H1 (cell line): Measurements from ENCODE around the gene DLG4. TPM values are rescaled to one million over a fixed set of nuclear protein-coding genes. Genes with fewer than 3 reads are reported as not detected.

ENCODE experiments used
- CTCF ChIA-PET: fragments of 300-600 bp; sonication (Branson Sonifier 250); formaldehyde crosslinking; loops from one replicate; lab custom pipeline; 2021; ENCODE audit not compliant: partially characterized antibody; lab: Charles Lee
- POLR2A ChIA-PET: fragments of 300-600 bp; sonication (Branson Sonifier 250); formaldehyde crosslinking; loops from one replicate; lab custom pipeline; 2021; ENCODE audit warnings: inconsistent platforms; ENCODE audit not compliant: partially characterized antibody; lab: Charles Lee
- DNase-seq, 2 experiments: peaks; one replicate each; pipeline versions ENCODE4 v3.0.0 to v3.0.0-alpha.2; 2010 to 2022; ENCODE audit warnings: low spot score in 2 of 2, low read depth in 1 of 2, mixed read lengths in 1 of 2
- FAIRE-seq: peaks from 2 replicates; lab custom pipeline; 2011; peaks lifted over from hg19 to GRCh38; lab: Jason Lieb, UNC
- H2AFZ ChIP-seq: 2 replicates; pipeline ENCODE4 v1.8.1; 2012; ENCODE audit warnings: low read length, inconsistent platforms
- H2AK5ac ChIP-seq: 2 replicates; pipeline ENCODE4 v1.6.1; 2013; ENCODE audit warnings: low read depth, low read length
- H2BK120ac ChIP-seq: replicated peaks from 2 replicates; pipeline ENCODE3; 2013; ENCODE audit warnings: low read depth, low read length, inconsistent platforms
- H2BK12ac ChIP-seq: 2 replicates; pipeline ENCODE4 v1.6.1; 2013; ENCODE audit warnings: low read depth, low read length
- H2BK15ac ChIP-seq: 2 replicates; pipeline ENCODE4 v1.6.1; 2013; ENCODE audit warnings: low read length
- H2BK20ac ChIP-seq: 2 replicates; pipeline ENCODE4 v1.6.1; 2013; ENCODE audit warnings: low read length
- H2BK5ac ChIP-seq: 2 replicates; pipeline ENCODE4 v1.6.1; 2013; ENCODE audit warnings: low read depth, low read length
- H3K14ac ChIP-seq: 2 replicates; pipeline ENCODE4 v1.6.1; 2013; ENCODE audit warnings: inconsistent platforms; ENCODE audit not compliant: insufficient read length
- H3K18ac ChIP-seq: 2 replicates; pipeline ENCODE4 v1.6.1; 2013; ENCODE audit warnings: low read length; ENCODE audit errors: extremely low read depth
- H3K23ac ChIP-seq: 2 replicates; pipeline ENCODE4 v1.6.1; 2013; ENCODE audit warnings: inconsistent platforms; ENCODE audit not compliant: insufficient read length
- H3K23me2 ChIP-seq: 2 replicates; pipeline ENCODE4 v1.6.1; 2013; ENCODE audit warnings: low read depth, low read length
- H3K27ac ChIP-seq: 2 replicates; pipeline ENCODE4 v1.6.1; 2011; ENCODE audit warnings: low read depth, low read length, inconsistent platforms
- H3K27me3 ChIP-seq, 4 experiments: replicated peaks in 1 of 4; 1 replicate in 1 of 4; 2 replicates in 3 of 4; pipeline versions ENCODE4 v1.6.1 to v1.8.1; 2011 to 2013; ENCODE audit warnings: low read length in 3 of 4, mild to moderate bottlenecking in 3 of 4, inconsistent platforms in 2 of 4, mixed read lengths in 2 of 4, moderate library complexity in 1 of 4; ENCODE audit not compliant: control insufficient read depth in 3 of 4, insufficient read depth in 3 of 4; ENCODE audit errors: extremely low read depth in 1 of 4
- H3K36me3 ChIP-seq, 4 experiments: 2 replicates each; pipeline versions ENCODE4 v1.6.1 to v1.8.1; 2011 to 2013; ENCODE audit warnings: mild to moderate bottlenecking in 4 of 4, low read length in 3 of 4, moderate library complexity in 2 of 4, control low read depth in 1 of 4, inconsistent platforms in 1 of 4; ENCODE audit not compliant: insufficient read depth in 4 of 4, control insufficient read depth in 2 of 4
- H3K4ac ChIP-seq: replicated peaks from 2 replicates; pipeline ENCODE3; 2013; ENCODE audit warnings: low read length, low read depth, mixed read lengths, inconsistent platforms; ENCODE audit not compliant: insufficient read length
- H3K4me1 ChIP-seq, 4 experiments: replicated peaks in 1 of 4; 1 replicate in 1 of 4; 2 replicates in 3 of 4; pipeline versions ENCODE4 v1.6.1 to v1.8.1; 2011 to 2013; ENCODE audit warnings: low read length in 3 of 4, inconsistent platforms in 2 of 4, mixed read lengths in 1 of 4; ENCODE audit not compliant: insufficient read depth in 4 of 4, control insufficient read depth in 3 of 4
- H3K4me2 ChIP-seq, 2 experiments: 2 replicates each; pipeline versions ENCODE4 v1.6.1 to v1.8.1; 2011 to 2013; ENCODE audit warnings: low read depth in 2 of 2, low read length in 2 of 2, control low read depth in 1 of 2, inconsistent platforms in 1 of 2, mild to moderate bottlenecking in 1 of 2; ENCODE audit not compliant: insufficient read depth in 1 of 2
- H3K4me3 ChIP-seq, 4 experiments: fragments of 200-600, 300-600 bp in 1 of 4; sonication (generic), shearing (Covaris generic), sonication (Bioruptor Twin) in 1 of 4; 2 replicates each; pipeline versions ENCODE4 v1.5.1 to v1.8.1; 2011 to 2016; ENCODE audit warnings: low read length in 4 of 4, low read depth in 3 of 4, control low read depth in 2 of 4, inconsistent platforms in 2 of 4, mild to moderate bottlenecking in 2 of 4, mixed read lengths in 1 of 4, moderate library complexity in 1 of 4; ENCODE audit not compliant: insufficient read depth in 2 of 4; ENCODE audit errors: extremely low read depth in 1 of 4
- H3K56ac ChIP-seq: replicated peaks from 2 replicates; pipeline ENCODE3; 2013; ENCODE audit warnings: low read depth, mild to moderate bottlenecking, mixed read lengths, low read length, inconsistent platforms; ENCODE audit not compliant: insufficient read length
- H3K79me1 ChIP-seq: 2 replicates; pipeline ENCODE4 v1.6.1; 2013; ENCODE audit warnings: low read depth, low read length, control low read depth
- H3K79me2 ChIP-seq, 2 experiments: 2 replicates each; pipeline versions ENCODE4 v1.6.1 to v1.8.1; 2012 to 2013; ENCODE audit warnings: low read length in 2 of 2, mild to moderate bottlenecking in 2 of 2, inconsistent platforms in 1 of 2; ENCODE audit not compliant: insufficient read depth in 2 of 2, control insufficient read depth in 1 of 2
- H3K9ac ChIP-seq, 4 experiments: replicated peaks in 1 of 4; 1 replicate in 1 of 4; 2 replicates in 3 of 4; pipeline versions ENCODE4 v1.6.1 to v1.8.1; 2011 to 2013; ENCODE audit warnings: low read depth in 3 of 4, low read length in 3 of 4, control low read depth in 2 of 4, mild to moderate bottlenecking in 2 of 4, moderate library complexity in 2 of 4, inconsistent platforms in 1 of 4; ENCODE audit errors: extremely low read depth in 1 of 4
- H3K9me3 ChIP-seq, 2 experiments: 2 replicates each; pipeline versions ENCODE4 v1.6.1 to v1.8.1; 2012 to 2013; ENCODE audit warnings: mild to moderate bottlenecking in 2 of 2, moderate library complexity in 2 of 2, control low read depth in 1 of 2, inconsistent platforms in 1 of 2, low read depth in 1 of 2, low read length in 1 of 2, mixed read lengths in 1 of 2; ENCODE audit not compliant: insufficient read depth in 2 of 2
- H4K20me1 ChIP-seq, 2 experiments: replicated peaks in 1 of 2; 2 replicates each; pipeline versions ENCODE3 to v1.8.1; 2011 to 2013; ENCODE audit warnings: inconsistent platforms in 2 of 2, low read length in 2 of 2, mild to moderate bottlenecking in 1 of 2; ENCODE audit not compliant: insufficient read depth in 2 of 2, control insufficient read depth in 1 of 2
- H4K5ac ChIP-seq: 2 replicates; pipeline ENCODE4 v1.6.1; 2013; ENCODE audit warnings: low read length, low read depth, mixed read lengths, inconsistent platforms; ENCODE audit not compliant: insufficient read length
- H4K8ac ChIP-seq: 2 replicates; pipeline ENCODE4 v1.8.0; 2013; ENCODE audit warnings: mild to moderate bottlenecking, moderate library complexity, low read length, inconsistent platforms; ENCODE audit not compliant: insufficient read depth; ENCODE audit errors: extremely low read depth
- H4K91ac ChIP-seq: replicated peaks from 2 replicates; pipeline ENCODE3; 2013; ENCODE audit warnings: low read length, mixed read lengths, inconsistent platforms; ENCODE audit not compliant: insufficient read length
- ATF2 ChIP-seq: IDR thresholded peaks from 2 replicates; pipeline ENCODE4 v1.6.1; 2012; ENCODE audit warnings: low read length, inconsistent platforms
- ATF3 ChIP-seq: IDR thresholded peaks from 2 replicates; pipeline ENCODE4 v1.6.1; 2011; ENCODE audit warnings: low read depth, mild to moderate bottlenecking, low read length; ENCODE audit not compliant: insufficient read depth
- CBX8 ChIP-seq: fragments of 300-800, 300-1000 bp; sonication (generic); IDR thresholded peaks from 2 replicates; pipeline ENCODE4 v1.7.1; 2016; ENCODE audit warnings: low read depth, low read length, borderline replicate concordance
- CHD1 ChIP-seq: IDR thresholded peaks from 2 replicates; pipeline ENCODE4 v1.6.1; 2012; ENCODE audit warnings: low read depth, low read length, improper control_type of control experiment
- E2F6 ChIP-seq: IDR thresholded peaks from 2 replicates; pipeline ENCODE4 v1.6.1; 2012; ENCODE audit warnings: inconsistent platforms
- KDM5A ChIP-seq: fragments of 200-600 bp; IDR thresholded peaks from 2 replicates; pipeline ENCODE4 v1.7.1; 2012; ENCODE audit warnings: mild to moderate bottlenecking, low read length, inconsistent platforms, mixed read lengths
- RFX5 ChIP-seq: IDR thresholded peaks from 2 replicates; pipeline ENCODE4 v1.6.1; 2011; ENCODE audit warnings: low read depth, low read length, improper control_type of control experiment, borderline replicate concordance
- SIN3A ChIP-seq, 2 experiments: IDR thresholded peaks in 1 of 2; conservative IDR thresholded peaks in 1 of 2; 2 replicates each; pipeline ENCODE4 v1.6.1; 2011 to 2012; ENCODE audit warnings: low read length in 2 of 2, improper control_type of control experiment in 1 of 2, low read depth in 1 of 2, mild to moderate bottlenecking in 1 of 2
- TAF1 ChIP-seq: IDR thresholded peaks from 2 replicates; pipeline ENCODE4 v1.6.1; 2011; ENCODE audit warnings: mild to moderate bottlenecking, low read depth, low read length
- TBP ChIP-seq: IDR thresholded peaks from 2 replicates; pipeline ENCODE4 v1.6.1; 2011; ENCODE audit warnings: low read depth, low read length, improper control_type of control experiment
- WGBS, 2 experiments: shearing (Covaris generic) in 1 of 2; methylation state at CpG; one replicate each; pipeline versions ENCODE4 v1.1.6 to v1.1.7; 2013 to 2015; ENCODE audit warnings: low lambda C conversion rate in 2 of 2, mixed read lengths in 2 of 2, inconsistent platforms in 1 of 2, low coverage in 1 of 2, missing lambda C conversion rate in 1 of 2; ENCODE audit not compliant: insufficient replicate concordance in 2 of 2, insufficient coverage in 1 of 2, insufficient read length in 1 of 2; ENCODE audit errors: extremely low coverage in 1 of 2, missing lambda C conversion rate in 1 of 2; 5-methylcytosine and 5-hydroxymethylcytosine counted together
- polyA plus RNA-seq, 7 experiments: library from polyadenylated mRNA; depleted of rRNA in 3 of 7; stranded (reverse) in 5 of 7; unstranded in 2 of 7; fragments of >200 nt in 5 of 7; fragments of 200-250 nt in 2 of 7; gene quantifications; 1 replicate in 5 of 7; 2 replicates in 1 of 7; 4 replicates in 1 of 7; pipeline versions ENCODE4 v1.2.1 to v1.2.3, GENCODE V29; 2011 to 2013; ENCODE audit warnings: missing spikeins in 2 of 7, mixed read lengths in 2 of 7
- total RNA-seq: library from RNA; stranded (reverse); fragmentation: NEBNext Ultra II Directional; extraction: Animal tissue kit (Norgen Biotek cat#: 25700); gene quantifications from 2 replicates; pipeline ENCODE4 v1.2.1, GENCODE V29; 2021

Gene DLG4
- total and polyA plus RNA-seq, 2 of the 8 experiments (the other 6 are each of a cell fraction or from before 2014, with no cell fraction given): 18.9 to 45.9 TPM

- 4% methylated on average over 9 of the region's 9 CpGs; no CpG with 5 or more reads in 1 of the 2 experiments for WGBS, 2 experiments
- TF ChIP-seq TBP: no peak
- no peak for TF ChIP-seq SIN3A (conservative IDR thresholded peaks at IDR 0.05 in 1 of 2, IDR thresholded peaks at IDR 0.05 in 1 of 2; ENCODE audit: low read depth in 1 of 2, low read length in 2 of 2)
- no peak for TF ChIP-seq ATF2
- TF ChIP-seq CBX8: no peak
- TF ChIP-seq ATF3: no peak
- no peak for TF ChIP-seq KDM5A
- no peak for TF ChIP-seq RFX5
- TF ChIP-seq TAF1: no peak
- TF ChIP-seq CHD1: no peak
- TF ChIP-seq E2F6: no peak
These were observed 14.1 kb upstream of the DLG4 start for GRCh38 chr17:7233701-7234082.

More at GRCh38 chr17:7233701-7234082, 14.1 kb upstream of the DLG4 start:
- POLR2A ChIA-PET: interaction anchor here (1.0 to 19.7 kb wide), 17 partner anchors 9 to 453 kb away, joined by 3 to 386 read pairs (median 6); partner anchors contain the start of genes ACADVL, CLDN7, CTDNEP1 and DLG4
- Histone ChIP-seq H4K8ac (peak overlapping the region; percentile 96; the same call in 1 of the 2 replicates), H2BK12ac (no peak overlapping the region), H3K18ac (no peak overlapping the region; the same call in 1 of the 2 replicates), H4K91ac (peak overlapping the region; percentile 4), H3K4me1 (peaks cover 3 to 14% (median 6%) of the 10 kb centered on the region in 4 experiments; a peak in 6 of 7 replicates), H3K36me3 (peaks cover 20 to 38% (median 36%) of the 10 kb centered on the region in 4 experiments; a peak in 7 of 8 replicates), H3K4ac (no peak overlapping the region), H2BK20ac (no peak overlapping the region), H2BK15ac (no peak overlapping the region), H3K14ac (no peak overlapping the region), H4K5ac (peak overlapping the region; percentile 83), H2BK120ac (no peak overlapping the region), H3K27me3 (no peaks in the 10 kb centered on the region), H3K9ac (peak overlapping the region; percentile 73 to 90 (median 82)), H3K56ac (peak overlapping the region; percentile 70), H2BK5ac (peak overlapping the region; percentile 87), H3K79me1 (peaks cover 13% of the 10 kb centered on the region), H3K9me3 (no peaks in the 10 kb centered on the region), H4K20me1 (peaks cover 19 to 45% of the 10 kb centered on the region in 2 experiments), H3K27ac (peak overlapping the region; percentile 71), H3K23ac (no peak overlapping the region), H3K4me3 (peak overlapping the region; percentile 68 to 89 (median 80)), H2AFZ (no peak overlapping the region), H3K79me2 (peaks cover 13 to 62% of the 10 kb centered on the region in 2 experiments), H3K4me2 (peak overlapping the region; percentile 56 to 85), H2AK5ac (no peak overlapping the region), H3K23me2 (no peaks in the 10 kb centered on the region)
- no peak for DNase-seq
- FAIRE-seq: no peak
- CTCF ChIA-PET: interaction anchor here (1.0 to 6.4 kb wide), 3 partner anchors 13 to 218 kb away, joined by 3 to 46 read pairs (median 4); partner anchors contain the start of genes ACADVL and DLG4
